ENCODE measurements around the gene HUNK.
"Not testable (repeated sequence)": the region's sequence is repeated elsewhere in the genome, so short reads cannot be mapped to it uniquely, and the experiment has no call there.

HUNK gene

DNA sequence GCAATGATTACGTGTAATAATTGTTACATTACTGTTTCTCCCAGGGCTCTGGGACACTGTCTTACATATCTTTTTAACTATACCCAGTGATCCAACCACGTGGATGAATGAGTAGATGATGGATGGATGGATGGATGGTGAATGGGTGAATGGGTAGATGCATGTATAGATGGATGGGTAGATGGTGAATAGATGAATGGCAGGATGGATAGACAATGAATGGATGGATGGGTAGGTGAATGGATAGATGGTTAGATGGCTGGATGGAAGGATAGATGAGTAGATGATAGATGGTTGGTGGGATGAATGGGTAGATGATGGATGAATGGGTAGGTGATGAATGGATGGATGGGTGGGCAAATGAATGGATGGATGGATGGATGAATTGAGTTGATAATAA, 135.9 kb downstream of the HUNK start:
- DNase-seq, result no peak

DNA sequence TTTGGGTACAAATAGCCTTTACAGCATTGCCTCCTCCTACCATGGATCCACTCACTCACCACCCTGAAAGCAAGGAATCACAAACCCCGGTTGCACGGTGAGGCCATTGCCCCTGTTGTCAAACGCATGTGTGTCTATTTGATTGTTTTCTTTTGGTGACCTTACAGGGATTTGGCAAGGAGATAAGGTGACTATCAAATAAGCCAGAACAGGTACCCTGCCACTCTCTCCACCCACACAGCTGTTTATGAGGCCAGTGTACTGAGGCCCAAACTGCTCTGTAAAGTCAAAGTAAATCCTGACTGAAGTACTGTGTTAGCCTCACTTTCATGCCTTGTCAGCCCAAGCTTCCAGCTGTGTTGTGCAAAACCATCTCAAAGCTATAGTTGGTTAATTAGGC, 136.4 kb downstream of the HUNK start:
- DNase-seq, result no peak

DNA sequence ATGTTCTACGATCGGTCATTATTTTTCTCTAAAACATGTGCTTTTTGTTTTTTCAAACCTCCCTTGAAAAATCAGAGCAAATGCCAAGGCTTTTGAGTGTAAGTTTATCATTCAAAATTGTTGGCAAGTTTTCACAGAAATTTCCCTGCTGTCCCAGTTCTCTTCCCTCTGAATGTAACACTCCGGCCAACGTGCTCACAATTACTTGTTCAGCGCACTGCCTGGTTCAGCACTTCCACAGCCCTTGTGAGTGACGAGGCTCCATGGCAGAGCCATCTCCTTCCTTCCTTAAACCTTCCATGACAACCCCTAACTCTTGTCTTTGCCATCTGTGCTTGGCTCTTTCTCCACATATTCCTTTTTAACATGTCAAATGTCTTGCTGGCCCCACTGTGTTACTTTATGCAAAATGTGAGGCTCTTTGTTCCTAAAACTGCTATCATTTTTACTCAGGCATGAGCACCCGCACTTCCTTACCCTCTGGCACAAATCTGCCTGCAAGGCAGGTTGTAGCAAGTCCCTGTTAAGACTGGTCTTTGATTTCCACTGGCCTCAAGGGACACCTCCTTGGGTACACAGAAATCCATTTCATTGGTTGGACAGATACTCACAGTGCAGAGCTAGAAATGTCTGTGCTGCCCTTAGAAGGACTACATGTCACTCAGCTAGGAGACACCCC, 142.8 kb downstream of the HUNK start:
- DNase-seq, result no peak

DNA sequence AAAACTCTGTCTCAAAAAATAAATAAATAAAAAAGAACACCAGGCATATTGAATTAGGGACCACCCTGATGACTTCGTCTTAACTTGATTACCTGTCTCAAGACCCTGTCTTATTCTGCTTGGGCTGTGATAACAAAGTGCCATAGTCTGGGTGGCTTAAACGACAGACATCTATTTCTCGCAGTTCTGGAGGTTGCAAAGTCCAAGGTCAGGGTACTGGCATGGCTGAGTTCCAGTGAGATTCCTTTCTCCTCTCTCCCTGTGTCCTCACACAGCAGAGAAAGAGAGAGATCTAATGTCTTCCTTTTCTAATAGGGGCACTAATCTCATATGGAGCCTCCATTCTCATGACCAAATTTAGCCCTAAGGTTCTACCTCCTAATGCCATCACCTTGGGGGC, 145.6 kb downstream of the HUNK start:
- no peak for DNase-seq

DNA sequence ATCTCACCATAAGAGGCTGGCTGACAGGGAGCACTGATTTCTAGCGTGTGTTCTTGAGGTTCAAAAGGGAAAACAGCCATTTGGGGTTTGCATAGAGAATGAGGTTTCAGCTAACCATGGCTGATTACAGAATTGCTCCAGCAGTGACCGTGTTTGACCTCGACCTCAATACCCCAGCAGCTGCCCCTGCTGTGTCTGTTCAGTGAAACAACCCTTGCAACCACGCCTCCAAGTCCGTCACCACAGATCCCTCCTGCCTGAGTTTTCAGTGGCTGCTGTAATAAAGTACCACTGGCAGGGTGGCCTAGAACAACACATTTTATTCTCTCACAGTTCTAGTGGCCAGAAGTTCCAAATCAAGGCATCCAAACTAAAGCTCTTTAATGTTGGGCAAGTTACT, 147.7 kb downstream of the HUNK start:
- DNase-seq, result no peak

DNA sequence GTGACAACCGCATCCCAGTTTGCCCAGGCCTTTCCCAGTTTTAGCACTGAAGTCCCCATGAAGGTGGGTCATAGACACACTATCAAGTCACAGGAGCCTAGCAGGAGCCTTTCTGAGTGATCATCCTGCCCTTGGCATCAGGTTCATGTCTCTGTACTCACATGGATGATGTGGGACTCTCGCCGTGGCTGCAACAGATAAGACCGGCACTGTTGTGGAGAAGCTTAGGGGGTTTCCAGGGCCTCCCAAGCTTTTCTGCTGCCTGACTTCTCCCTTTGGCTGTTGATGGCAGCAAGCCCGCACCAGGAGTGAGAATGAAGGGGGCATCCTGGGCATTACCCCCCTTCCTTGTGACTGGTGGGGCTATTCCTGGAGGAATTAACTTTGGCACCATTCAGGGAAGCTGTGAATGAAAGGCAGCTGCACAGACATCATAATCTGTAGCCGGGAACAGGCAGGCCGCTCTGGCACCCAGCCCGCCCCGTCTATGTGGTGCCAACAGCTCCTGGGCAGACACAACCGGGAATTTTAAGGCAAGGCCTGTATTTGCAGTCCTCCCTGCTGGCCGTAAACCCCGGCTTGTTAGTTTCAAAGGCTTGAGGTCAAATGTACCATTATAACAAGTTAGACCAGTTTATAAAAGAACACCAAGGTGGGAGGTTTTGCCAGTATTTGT, 148.6 kb downstream of the HUNK start:
- DNase-seq, result no peak

DNA sequence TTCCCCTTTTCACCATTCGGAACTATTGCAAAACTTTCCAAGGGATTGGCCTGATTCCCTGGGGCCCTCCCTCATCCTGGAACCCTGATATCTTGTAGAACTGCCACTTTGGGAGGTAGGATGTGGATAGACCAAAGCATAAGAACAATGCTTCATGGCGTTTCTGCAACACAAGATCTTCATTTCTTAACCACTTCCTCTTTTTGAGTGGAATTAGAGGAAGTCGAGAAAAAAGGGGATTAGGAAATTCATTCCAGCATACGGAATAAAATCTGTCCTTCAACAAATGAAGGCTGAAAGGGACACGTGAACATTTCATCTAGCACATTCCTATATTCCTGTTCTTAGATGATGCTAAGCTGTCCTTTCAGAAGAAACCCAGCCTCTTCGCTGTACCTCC, 149.3 kb downstream of the HUNK start:
- DNase-seq, result no peak

DNA sequence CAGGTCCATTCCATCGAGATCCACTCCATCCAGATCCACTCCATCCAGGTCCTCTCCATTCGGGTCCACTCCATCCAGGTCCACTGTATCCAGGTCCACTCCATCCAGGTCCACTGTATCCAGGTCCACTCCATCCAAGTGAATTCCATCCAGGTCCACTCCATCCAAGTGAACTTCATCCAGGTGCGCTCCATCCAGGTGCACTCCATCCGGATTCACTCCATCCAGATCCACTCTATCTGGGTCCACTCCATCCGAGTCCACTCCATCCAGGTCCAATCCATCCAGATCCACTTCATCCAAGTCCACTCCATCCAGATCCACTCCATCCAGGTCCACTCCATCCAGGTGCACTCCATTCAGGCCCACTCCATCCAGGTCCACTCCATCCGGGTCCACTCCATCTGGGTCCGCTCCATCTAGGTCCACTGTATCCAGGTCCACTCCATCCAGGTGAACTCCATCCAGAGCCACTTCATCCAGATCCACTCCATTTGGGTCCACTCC, 157.4 kb downstream of the HUNK start:
- DNase-seq, result no peak

DNA sequence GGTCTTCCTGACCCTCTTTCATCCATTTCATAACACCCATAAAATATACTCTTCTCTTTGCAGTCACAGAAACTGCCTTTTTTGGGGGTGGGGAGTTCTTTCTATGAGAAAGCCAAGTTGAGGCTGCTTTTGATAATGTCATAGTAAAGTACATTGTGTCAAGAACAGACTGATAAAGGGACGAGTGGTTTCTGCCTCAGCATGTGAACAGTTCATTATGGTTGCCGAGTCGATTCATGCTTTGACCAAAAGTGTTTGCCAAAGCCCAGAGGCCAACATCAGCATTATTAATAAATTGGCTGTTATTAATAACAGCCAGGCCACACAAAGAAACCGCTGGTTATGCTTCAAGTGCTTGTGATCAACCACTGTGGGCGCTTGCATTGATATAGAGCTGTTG, 162.0 kb downstream of the HUNK start:
- no peak for DNase-seq

DNA sequence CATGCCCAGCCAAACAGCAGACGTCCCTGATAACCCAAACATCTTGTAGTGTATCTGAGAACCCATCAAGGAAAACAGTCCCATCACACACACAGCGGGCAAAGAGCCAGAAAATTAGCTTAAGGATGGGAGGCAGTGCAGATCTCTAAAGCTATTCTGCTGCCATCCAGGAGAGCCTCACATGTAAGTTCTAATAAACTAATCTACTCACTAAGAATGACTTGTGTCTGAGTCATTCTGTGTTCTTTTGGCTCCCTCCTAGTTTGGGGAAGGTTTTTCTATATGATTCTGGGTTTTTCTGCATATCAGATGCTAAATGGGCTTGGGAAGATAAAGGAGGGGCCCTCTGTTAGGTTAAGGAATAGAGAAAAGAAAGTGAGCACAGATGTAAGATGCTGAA, 162.8 kb downstream of the HUNK start:
- no peak for DNase-seq

DNA sequence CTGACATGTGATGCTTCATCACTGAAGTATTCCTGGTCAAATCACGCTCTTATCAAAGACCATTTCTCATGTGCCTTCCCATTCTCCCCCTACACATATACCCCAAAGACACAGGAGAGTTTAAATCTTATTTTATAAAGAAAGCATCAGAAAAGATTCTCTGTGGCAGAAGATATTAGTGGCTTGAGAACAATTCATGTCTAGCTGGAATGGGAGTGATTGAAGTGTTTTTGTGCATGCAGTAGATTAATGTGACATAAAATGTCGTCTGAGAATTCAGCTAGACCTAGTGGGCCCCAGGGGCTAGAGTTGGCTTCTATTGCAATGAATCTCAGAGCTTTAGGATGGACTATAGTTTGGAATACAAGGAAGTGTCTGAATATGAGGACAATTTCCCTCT, 163.9 kb downstream of the HUNK start:
- no peak for DNase-seq

DNA sequence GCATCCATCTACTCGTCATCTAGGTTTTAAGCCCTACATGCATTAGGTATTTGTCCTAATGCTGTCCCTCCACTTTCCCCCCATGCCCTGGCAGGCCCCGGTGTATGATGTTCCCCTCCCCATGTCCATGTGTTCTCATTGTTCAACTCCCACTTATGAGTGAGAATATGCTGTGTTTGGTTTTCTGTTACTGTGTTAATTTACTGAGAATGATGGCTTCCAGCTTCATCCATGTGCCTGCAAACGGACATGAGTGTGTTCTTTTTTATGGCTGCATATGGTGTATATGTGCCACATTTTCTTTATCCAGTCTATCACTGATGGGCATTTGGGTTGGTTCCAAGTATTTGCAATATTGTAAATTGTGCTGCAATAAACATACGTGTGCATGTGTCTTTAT, 165.9 kb downstream of the HUNK start:
- not testable (repeated sequence) for DNase-seq

DNA sequence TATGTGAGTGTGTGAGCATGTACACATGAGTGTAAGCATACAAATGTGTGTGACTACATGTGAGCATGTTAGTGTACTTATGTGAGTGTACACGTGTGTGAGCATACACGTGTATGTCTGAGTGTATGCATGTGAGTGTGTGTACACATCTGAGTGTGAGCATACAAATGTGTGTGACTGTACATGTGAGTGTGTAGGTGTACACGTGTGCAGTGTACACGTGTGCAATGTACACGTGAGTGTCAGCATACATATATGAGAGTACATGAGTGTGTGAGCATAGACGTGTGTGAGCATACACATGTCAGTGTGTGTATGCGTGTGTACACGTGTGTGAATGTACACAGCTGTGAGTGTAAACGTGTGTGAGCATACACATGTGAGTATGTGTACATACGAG, 170.6 kb downstream of the HUNK start:
- DNase-seq, result no peak

DNA sequence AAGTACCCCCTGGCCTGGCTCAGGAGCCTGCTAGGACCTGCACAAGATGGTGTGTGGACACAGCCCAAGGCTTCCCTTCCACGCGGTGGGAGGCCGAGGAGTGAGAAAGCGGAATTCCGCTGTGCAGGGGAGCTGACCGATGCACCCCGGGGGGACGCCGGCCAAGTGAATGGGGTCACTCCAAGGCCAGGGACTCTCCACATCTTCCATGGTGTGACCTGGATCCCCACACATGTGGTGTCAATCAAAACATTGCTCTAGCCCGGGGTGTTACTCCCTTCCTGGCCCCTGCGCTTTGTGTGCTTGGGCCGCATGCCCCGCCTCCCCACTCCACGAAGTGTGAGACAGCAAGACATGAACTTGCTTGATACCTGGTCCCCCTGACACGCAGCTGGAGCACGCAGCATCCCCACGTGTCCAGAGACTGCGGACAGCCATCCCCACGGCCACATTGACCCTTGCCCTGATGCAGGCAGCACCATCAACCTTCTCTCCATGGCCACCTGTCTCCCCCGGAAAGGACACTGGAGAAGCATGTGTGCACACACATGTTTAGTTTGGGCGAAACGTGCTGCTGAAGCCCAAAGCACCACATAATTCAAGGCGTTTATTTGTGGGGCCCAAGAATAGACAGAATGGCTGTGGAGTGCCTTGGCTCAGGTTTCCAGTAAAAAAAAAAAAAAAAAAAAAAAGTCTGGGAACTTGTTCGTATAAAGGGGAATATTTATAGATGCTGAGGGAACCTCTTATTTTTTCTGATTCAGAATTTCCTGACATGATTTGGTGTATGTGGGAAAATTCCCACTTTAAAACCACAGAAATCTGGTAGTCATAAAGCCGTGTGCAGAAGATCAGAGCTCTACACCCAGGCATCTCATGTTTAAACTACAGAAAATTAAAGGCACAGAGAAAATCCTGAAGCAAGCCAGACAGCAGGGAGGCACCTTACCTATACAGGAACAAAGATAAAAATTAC, 171.7 kb downstream of the HUNK start:
- no peak for DNase-seq

DNA sequence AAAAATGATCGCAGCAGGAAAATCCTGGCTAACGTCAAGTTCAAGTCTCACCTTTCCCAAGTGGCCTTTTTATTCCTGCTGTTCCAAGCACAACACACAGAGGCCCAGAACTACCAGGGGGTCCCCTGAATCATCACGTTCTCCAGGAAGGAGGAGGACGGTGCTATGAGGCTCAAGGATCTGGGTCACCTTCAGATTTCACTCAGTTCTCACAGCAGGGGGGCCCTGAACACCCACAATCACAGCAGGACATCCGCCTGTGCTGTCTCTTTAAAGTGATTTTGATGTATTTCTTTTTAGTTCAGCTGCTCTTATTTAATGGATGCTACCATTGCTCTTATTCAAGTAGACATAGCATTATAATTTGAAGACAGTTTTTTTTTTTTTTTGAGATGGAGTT, 173.4 kb downstream of the HUNK start:
- DNase-seq, result no peak

DNA sequence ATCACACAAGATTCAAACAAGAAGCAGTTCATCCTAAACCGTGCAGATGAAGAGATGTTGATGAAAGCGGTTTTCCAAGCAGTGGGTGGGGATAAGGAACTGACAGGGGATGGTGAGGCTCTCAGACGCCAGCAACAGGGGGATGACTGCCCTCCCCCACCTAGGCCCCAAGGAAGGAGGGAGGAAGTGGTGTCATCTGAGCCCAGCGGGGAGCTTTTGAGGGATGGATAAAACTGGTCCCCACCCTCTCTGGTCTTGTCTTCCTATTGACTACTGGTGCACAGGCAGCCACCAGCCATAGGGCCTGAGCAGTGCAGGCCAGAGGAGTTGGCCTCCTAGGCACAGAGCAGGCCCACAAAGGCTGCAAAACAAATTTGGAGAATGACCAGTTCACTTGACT, 175.5 kb downstream of the HUNK start:
- no peak for DNase-seq
